ENCODE data around the gene ALAS1. TPM values are rescaled to one million over a fixed set of nuclear protein-coding genes. Genes with fewer than 3 reads are reported as not detected.

Gene ALAS1
- total RNA-seq, 1 donor from 2014 or later: 56.3 TPM

DNA sequence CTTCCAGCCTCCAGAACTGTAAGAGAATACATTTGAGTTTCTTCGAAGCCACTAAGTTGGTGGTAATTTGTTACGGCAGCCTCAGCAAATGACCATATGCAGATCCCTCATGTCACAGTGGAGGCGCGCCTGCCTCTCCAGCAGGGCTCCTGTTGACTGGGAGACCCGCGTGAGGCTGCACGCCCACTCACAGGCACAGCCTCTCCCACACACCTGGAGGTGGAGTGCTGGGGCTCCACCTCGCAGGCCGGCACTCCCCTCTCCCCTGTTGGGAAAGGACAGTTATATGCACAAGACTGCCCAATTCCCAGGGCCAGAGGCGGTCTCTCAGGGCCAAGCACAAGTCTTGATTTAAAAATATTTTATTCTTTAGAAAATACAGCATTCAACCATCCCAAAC is 30.3 kb downstream of the ALAS1 start:
- no peaks in the 10 kb centered on the region for H3K9me3 ChIP-seq (ENCODE audit: insufficient read depth, low read depth, low read length)
- Mint-ChIP-seq H3K27ac (ENCODE audit: unreplicated experiment) (no peak overlapping the region), H3K4me1 (ENCODE audit: low read depth, unreplicated experiment) (no peaks in the 10 kb centered on the region), H3K36me3 (ENCODE audit: low read depth, unreplicated experiment) (peaks cover 15% of the 10 kb centered on the region), H3K9me3 (ENCODE audit: unreplicated experiment) (peaks cover 6% of the 10 kb centered on the region), H3K4me3 (ENCODE audit: unreplicated experiment) (no peak overlapping the region), H3K27me3 (ENCODE audit: low read depth, unreplicated experiment) (peaks cover 7% of the 10 kb centered on the region)
- no peaks in the 10 kb centered on the region for H3K4me1 ChIP-seq (ENCODE audit: insufficient read depth, low read length)
- TF ChIP-seq EZH2 (IDR thresholded peaks at IDR 0.05; ENCODE audit: insufficient read depth, low read length): no peak
- TF ChIP-seq, protein P1, sequence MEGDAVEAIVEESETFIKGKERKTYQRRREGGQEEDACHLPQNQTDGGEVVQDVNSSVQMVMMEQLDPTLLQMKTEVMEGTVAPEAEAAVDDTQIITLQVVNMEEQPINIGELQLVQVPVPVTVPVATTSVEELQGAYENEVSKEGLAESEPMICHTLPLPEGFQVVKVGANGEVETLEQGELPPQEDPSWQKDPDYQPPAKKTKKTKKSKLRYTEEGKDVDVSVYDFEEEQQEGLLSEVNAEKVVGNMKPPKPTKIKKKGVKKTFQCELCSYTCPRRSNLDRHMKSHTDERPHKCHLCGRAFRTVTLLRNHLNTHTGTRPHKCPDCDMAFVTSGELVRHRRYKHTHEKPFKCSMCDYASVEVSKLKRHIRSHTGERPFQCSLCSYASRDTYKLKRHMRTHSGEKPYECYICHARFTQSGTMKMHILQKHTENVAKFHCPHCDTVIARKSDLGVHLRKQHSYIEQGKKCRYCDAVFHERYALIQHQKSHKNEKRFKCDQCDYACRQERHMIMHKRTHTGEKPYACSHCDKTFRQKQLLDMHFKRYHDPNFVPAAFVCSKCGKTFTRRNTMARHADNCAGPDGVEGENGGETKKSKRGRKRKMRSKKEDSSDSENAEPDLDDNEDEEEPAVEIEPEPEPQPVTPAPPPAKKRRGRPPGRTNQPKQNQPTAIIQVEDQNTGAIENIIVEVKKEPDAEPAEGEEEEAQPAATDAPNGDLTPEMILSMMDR (IDR thresholded peaks at IDR 0.05; ENCODE audit: insufficient read depth, low read depth, low read length): no peak
- H3K27ac ChIP-seq (ENCODE audit: low read depth, low read length): no peak overlapping the region
- no peak overlapping the region for H3K4me2 ChIP-seq (ENCODE audit: low read length)
- FAIRE-seq (no peak), DNase-seq (ENCODE audit: low read depth) (no peak)
- no peak overlapping the region for H3K9ac ChIP-seq (ENCODE audit: low read length)
- H2AFZ ChIP-seq (ENCODE audit: low read depth, low read length): no peak overlapping the region
- H3K27me3 ChIP-seq (ENCODE audit: insufficient read depth, low read length): no peaks in the 10 kb centered on the region
- H4K20me1 ChIP-seq (ENCODE audit: insufficient read depth, low read length): peaks cover 53% of the 10 kb centered on the region
- H3K36me3 ChIP-seq (ENCODE audit: insufficient read depth, low read length): peaks cover 11% of the 10 kb centered on the region
- peaks cover 13% of the 10 kb centered on the region for H3K79me2 ChIP-seq (ENCODE audit: insufficient read depth, low read length)
- H3K4me3 ChIP-seq (ENCODE audit: insufficient read depth, low read depth, low read length): no peak overlapping the region

DNA sequence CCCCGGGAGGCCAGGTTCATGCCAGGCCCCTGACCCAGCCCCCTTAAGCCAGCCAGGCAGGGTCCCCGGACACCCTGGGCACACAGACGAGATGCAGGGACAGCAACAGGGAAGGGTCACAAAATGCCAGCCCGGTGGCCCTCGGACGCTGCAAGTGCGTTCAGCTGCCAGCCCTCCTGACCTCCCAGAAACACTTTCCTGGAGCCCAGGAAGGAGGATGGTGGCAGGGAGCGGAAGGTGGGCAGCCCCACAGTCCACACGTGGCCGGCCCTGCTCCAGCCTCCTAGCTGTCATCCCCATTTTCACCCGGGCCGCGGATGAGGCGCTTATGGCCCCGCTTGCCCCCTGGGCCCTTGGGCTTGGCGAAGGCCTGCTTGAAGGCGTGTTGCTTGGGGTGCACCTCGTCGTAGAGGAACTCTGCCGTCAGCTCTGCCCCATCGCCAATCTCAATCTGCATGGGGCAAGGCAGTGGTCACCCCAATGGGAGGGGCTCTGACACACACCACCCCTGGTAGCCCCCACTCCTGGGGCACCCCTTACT is 30.9 kb downstream of the ALAS1 start:
- Histone ChIP-seq H3K9me3 (ENCODE audit: insufficient read depth, low read depth, low read length) (no peaks in the 10 kb centered on the region), H3K4me1 (ENCODE audit: insufficient read depth, low read length) (no peaks in the 10 kb centered on the region), H3K4me3 (ENCODE audit: insufficient read depth, low read depth, low read length) (no peak overlapping the region), H3K27me3 (ENCODE audit: insufficient read depth, low read length) (no peaks in the 10 kb centered on the region), H3K36me3 (ENCODE audit: insufficient read depth, low read length) (peaks cover 11% of the 10 kb centered on the region), H3K27ac (ENCODE audit: low read depth, low read length) (no peak overlapping the region), H4K20me1 (ENCODE audit: insufficient read depth, low read length) (peaks cover 54% of the 10 kb centered on the region), H3K9ac (ENCODE audit: low read length) (no peak overlapping the region), H3K79me2 (ENCODE audit: insufficient read depth, low read length) (peaks cover 15% of the 10 kb centered on the region), H3K4me2 (ENCODE audit: low read length) (no peak overlapping the region), H2AFZ (ENCODE audit: low read depth, low read length) (no peak overlapping the region)
- FAIRE-seq: no peak
- Mint-ChIP-seq H3K27ac (ENCODE audit: unreplicated experiment) (no peak overlapping the region), H3K36me3 (ENCODE audit: low read depth, unreplicated experiment) (peaks cover 13% of the 10 kb centered on the region), H3K27me3 (ENCODE audit: low read depth, unreplicated experiment) (peaks cover 6% of the 10 kb centered on the region), H3K4me3 (ENCODE audit: unreplicated experiment) (no peak overlapping the region), H3K4me1 (ENCODE audit: low read depth, unreplicated experiment) (no peaks in the 10 kb centered on the region), H3K9me3 (ENCODE audit: unreplicated experiment) (peaks cover 6% of the 10 kb centered on the region)
- TF ChIP-seq EZH2 (IDR thresholded peaks at IDR 0.05; ENCODE audit: insufficient read depth, low read length): no peak
- TF ChIP-seq, protein P1 (IDR thresholded peaks at IDR 0.05; ENCODE audit: insufficient read depth, low read depth, low read length): no peak
- no peak for DNase-seq (ENCODE audit: low read depth)

DNA sequence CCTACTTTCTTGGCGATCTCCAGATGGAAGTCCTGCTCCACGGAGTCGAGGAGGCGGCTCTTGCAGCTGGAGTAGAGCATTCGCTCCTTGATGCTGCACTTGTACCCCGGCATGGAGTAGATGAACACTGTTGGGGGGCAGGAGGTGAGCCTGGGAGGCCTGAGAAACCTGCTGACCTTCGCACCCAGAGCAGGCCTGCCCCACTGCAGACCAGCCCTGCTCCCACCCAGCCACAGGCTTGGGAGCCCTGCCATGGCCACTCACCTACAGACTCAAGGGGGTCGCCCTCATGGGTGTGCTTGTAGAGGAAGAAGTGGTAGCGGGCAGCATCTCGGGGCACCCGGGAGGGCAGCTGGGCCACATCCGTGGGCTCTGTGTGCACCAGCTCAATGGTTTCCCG is 31.7 kb downstream of the ALAS1 start:
- Histone ChIP-seq H3K79me2 (ENCODE audit: insufficient read depth, low read length) (peaks cover 23% of the 10 kb centered on the region), H3K4me3 (ENCODE audit: insufficient read depth, low read depth, low read length) (no peak overlapping the region), H2AFZ (ENCODE audit: low read depth, low read length) (no peak overlapping the region), H4K20me1 (ENCODE audit: insufficient read depth, low read length) (peaks cover 62% of the 10 kb centered on the region), H3K9me3 (ENCODE audit: insufficient read depth, low read depth, low read length) (no peaks in the 10 kb centered on the region), H3K27me3 (ENCODE audit: insufficient read depth, low read length) (no peaks in the 10 kb centered on the region), H3K36me3 (ENCODE audit: insufficient read depth, low read length) (peaks cover 11% of the 10 kb centered on the region), H3K4me2 (ENCODE audit: low read length) (no peak overlapping the region), H3K27ac (ENCODE audit: low read depth, low read length) (no peak overlapping the region), H3K4me1 (ENCODE audit: insufficient read depth, low read length) (no peaks in the 10 kb centered on the region), H3K9ac (ENCODE audit: low read length) (no peak overlapping the region)
- H3K4me3 Mint-ChIP-seq (ENCODE audit: unreplicated experiment): no peak overlapping the region
- DNase-seq (ENCODE audit: low read depth) (no peak), FAIRE-seq (no peak)
- peaks cover 13% of the 10 kb centered on the region for H3K36me3 Mint-ChIP-seq (ENCODE audit: low read depth, unreplicated experiment)
- peaks cover 3% of the 10 kb centered on the region for H3K27me3 Mint-ChIP-seq (ENCODE audit: low read depth, unreplicated experiment)
- no peaks in the 10 kb centered on the region for H3K4me1 Mint-ChIP-seq (ENCODE audit: low read depth, unreplicated experiment)
- TF ChIP-seq, protein P1 (IDR thresholded peaks at IDR 0.05; ENCODE audit: insufficient read depth, low read depth, low read length): no peak
- no peak for TF ChIP-seq EZH2 (IDR thresholded peaks at IDR 0.05; ENCODE audit: insufficient read depth, low read length)
- peaks cover 6% of the 10 kb centered on the region for H3K9me3 Mint-ChIP-seq (ENCODE audit: unreplicated experiment)
- H3K27ac Mint-ChIP-seq (ENCODE audit: unreplicated experiment): no peak overlapping the region
